MM.1S (cell line): ENCODE results near the gene TRIOBP.

Experiments used
- EZH2 ChIP-seq: fragments of 300-600 bp; sonication (generic); optimal IDR thresholded peaks from 2 replicates; pipeline ENCODE3; 2017; ENCODE audit warnings: low read depth, mild to moderate bottlenecking, antibody characterized with exemption, low read length, mixed read lengths
- TF ChIP-seq, protein P1 (sequence below): fragments of 300-600 bp; sonication (generic); IDR thresholded peaks from 2 replicates; pipeline ENCODE4 v1.5.1; 2016; ENCODE audit warnings: antibody characterized with exemption, low read length, mixed read lengths

DNA sequence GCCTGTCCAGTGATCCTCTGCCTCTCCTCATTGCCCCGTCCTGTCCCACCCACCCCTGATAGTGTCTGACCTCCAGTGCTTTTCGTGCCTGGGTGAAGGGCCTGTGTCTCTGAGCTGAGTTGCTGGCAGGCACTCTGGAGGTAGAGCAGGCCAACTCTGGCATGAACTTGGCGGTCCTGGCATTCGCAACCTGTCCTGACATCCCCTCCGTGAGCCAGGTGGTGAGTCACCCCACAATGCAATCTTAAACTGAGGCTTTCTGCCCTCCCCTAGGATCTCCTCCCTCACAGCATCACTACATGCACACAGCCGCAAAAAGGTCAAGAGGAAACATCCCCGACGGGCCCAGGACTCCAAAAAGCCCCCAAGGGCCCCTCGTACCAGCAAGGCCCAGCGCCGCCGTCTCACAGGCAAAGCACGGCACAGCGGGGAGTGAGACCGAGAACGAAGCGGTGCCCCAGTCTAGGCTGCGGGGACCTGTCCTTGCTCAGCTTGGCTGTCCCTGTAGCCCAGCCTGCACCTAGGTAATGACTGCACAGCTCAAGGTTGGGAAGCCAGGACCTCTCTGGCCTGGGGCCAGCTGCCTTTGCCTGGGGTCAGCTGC is 5.8 kb upstream of the TRIOBP start:
- TF ChIP-seq, protein P1, sequence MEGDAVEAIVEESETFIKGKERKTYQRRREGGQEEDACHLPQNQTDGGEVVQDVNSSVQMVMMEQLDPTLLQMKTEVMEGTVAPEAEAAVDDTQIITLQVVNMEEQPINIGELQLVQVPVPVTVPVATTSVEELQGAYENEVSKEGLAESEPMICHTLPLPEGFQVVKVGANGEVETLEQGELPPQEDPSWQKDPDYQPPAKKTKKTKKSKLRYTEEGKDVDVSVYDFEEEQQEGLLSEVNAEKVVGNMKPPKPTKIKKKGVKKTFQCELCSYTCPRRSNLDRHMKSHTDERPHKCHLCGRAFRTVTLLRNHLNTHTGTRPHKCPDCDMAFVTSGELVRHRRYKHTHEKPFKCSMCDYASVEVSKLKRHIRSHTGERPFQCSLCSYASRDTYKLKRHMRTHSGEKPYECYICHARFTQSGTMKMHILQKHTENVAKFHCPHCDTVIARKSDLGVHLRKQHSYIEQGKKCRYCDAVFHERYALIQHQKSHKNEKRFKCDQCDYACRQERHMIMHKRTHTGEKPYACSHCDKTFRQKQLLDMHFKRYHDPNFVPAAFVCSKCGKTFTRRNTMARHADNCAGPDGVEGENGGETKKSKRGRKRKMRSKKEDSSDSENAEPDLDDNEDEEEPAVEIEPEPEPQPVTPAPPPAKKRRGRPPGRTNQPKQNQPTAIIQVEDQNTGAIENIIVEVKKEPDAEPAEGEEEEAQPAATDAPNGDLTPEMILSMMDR = no peak
- TF ChIP-seq EZH2 = no peak
